DND-41 (cell line): ENCODE results near the gene USP7.

Source experiments
- EZH2 ChIP-seq: IDR thresholded peaks from 3 replicates; pipeline ENCODE4 v1.6.1; 2012; ENCODE audit warnings: borderline replicate concordance, low read depth, mild to moderate bottlenecking, moderate library complexity, low read length, inconsistent platforms; ENCODE audit not compliant: severe bottlenecking
- TF ChIP-seq, protein P1 (sequence below): IDR thresholded peaks from 2 replicates; pipeline ENCODE4 v1.5.1; 2012; ENCODE audit warnings: borderline replicate concordance, low read length, moderate library complexity, mild to moderate bottlenecking; ENCODE audit not compliant: poor library complexity, severe bottlenecking; ENCODE audit errors: extremely low read depth

DNA sequence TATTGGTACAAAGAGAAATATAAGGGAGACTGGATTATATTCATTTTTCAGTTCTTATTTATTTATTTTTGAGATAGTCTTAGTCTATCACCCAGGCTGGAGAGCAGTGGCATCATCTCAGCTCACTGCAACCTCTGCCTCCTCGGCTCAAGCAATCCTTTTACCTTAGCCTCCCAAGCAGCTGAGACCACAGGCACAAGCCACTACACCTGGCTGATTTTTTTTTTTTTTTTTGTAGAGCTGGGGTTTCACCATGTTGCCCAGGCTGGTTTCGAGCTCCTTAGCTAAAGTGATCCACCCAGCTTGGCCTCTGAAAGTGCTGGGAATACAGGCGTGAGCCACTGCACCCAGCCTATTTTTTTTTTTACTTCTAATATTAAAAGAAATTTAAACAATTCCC lies 40.1 kb upstream of the USP7 start:
- TF ChIP-seq, protein P1, sequence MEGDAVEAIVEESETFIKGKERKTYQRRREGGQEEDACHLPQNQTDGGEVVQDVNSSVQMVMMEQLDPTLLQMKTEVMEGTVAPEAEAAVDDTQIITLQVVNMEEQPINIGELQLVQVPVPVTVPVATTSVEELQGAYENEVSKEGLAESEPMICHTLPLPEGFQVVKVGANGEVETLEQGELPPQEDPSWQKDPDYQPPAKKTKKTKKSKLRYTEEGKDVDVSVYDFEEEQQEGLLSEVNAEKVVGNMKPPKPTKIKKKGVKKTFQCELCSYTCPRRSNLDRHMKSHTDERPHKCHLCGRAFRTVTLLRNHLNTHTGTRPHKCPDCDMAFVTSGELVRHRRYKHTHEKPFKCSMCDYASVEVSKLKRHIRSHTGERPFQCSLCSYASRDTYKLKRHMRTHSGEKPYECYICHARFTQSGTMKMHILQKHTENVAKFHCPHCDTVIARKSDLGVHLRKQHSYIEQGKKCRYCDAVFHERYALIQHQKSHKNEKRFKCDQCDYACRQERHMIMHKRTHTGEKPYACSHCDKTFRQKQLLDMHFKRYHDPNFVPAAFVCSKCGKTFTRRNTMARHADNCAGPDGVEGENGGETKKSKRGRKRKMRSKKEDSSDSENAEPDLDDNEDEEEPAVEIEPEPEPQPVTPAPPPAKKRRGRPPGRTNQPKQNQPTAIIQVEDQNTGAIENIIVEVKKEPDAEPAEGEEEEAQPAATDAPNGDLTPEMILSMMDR: no peak
- no peak for TF ChIP-seq EZH2
